ENCODE measurements around the gene PFKP.

DNA sequence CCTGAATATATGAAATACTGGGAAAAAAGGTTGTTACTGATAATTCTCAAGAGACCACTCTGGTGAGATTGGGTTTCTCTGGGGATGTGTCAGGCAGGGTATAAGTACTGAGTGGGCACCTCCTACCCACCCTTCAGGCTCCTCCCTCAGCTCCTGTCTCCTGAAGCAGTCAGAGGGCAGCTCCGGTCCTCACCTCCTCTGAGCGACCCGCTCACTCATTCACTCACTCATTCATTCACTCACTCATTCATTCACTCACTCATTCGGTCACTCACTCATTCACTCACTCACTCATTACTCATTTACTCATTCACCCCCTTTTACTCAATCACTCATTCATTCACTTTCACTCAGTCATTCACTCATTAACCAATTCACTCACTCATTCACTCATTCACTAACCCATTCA lies 6.9 kb upstream of the PFKP start:
- TF ChIP-seq POLR2AphosphoS5 (IDR thresholded peaks at IDR 0.05; ENCODE audit: low read depth), result no peak
- TF ChIP-seq, protein P1, sequence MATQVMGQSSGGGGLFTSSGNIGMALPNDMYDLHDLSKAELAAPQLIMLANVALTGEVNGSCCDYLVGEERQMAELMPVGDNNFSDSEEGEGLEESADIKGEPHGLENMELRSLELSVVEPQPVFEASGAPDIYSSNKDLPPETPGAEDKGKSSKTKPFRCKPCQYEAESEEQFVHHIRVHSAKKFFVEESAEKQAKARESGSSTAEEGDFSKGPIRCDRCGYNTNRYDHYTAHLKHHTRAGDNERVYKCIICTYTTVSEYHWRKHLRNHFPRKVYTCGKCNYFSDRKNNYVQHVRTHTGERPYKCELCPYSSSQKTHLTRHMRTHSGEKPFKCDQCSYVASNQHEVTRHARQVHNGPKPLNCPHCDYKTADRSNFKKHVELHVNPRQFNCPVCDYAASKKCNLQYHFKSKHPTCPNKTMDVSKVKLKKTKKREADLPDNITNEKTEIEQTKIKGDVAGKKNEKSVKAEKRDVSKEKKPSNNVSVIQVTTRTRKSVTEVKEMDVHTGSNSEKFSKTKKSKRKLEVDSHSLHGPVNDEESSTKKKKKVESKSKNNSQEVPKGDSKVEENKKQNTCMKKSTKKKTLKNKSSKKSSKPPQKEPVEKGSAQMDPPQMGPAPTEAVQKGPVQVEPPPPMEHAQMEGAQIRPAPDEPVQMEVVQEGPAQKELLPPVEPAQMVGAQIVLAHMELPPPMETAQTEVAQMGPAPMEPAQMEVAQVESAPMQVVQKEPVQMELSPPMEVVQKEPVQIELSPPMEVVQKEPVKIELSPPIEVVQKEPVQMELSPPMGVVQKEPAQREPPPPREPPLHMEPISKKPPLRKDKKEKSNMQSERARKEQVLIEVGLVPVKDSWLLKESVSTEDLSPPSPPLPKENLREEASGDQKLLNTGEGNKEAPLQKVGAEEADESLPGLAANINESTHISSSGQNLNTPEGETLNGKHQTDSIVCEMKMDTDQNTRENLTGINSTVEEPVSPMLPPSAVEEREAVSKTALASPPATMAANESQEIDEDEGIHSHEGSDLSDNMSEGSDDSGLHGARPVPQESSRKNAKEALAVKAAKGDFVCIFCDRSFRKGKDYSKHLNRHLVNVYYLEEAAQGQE (IDR thresholded peaks at IDR 0.05; ENCODE audit: insufficient replicate concordance, low read depth), result no peak
- TF ChIP-seq, protein P2, sequence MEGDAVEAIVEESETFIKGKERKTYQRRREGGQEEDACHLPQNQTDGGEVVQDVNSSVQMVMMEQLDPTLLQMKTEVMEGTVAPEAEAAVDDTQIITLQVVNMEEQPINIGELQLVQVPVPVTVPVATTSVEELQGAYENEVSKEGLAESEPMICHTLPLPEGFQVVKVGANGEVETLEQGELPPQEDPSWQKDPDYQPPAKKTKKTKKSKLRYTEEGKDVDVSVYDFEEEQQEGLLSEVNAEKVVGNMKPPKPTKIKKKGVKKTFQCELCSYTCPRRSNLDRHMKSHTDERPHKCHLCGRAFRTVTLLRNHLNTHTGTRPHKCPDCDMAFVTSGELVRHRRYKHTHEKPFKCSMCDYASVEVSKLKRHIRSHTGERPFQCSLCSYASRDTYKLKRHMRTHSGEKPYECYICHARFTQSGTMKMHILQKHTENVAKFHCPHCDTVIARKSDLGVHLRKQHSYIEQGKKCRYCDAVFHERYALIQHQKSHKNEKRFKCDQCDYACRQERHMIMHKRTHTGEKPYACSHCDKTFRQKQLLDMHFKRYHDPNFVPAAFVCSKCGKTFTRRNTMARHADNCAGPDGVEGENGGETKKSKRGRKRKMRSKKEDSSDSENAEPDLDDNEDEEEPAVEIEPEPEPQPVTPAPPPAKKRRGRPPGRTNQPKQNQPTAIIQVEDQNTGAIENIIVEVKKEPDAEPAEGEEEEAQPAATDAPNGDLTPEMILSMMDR (IDR thresholded peaks at IDR 0.05; ENCODE audit: insufficient read depth, low read length), result no peak

Measured in HL-60 (cell line).